HCT116 (cell line): ENCODE measurements around the gene CD34. TPM values are rescaled to one million over a fixed set of nuclear protein-coding genes. Genes with fewer than 3 reads are reported as not detected.
"Not testable (repeated sequence)": the region's sequence is repeated elsewhere in the genome, so short reads cannot be mapped to it uniquely, and the experiment has no call there.

Experiments used
- ATAC-seq: fragments of 200-7000 bp; cut with Tn5 transposase; 2 replicates; pipeline ENCODE4 v1.9.1; 2020; ENCODE audit warnings: mild to moderate bottlenecking, moderate library complexity
- BruUV-seq: library from RNA; stranded (reverse); fragments of 400-500 nt; replicated peaks from 2 replicates; lab custom pipeline; 2021; lab: Mats Ljungman, UMichigan
- CTCF ChIA-PET: fragments of 300-600 bp; sonication (Branson Sonifier 250); formaldehyde crosslinking; loops from one replicate; lab custom pipeline; 2021; ENCODE audit warnings: antibody characterized with exemption; lab: Charles Lee
- POLR2A ChIA-PET: fragments of 300-600, 350-600 bp; sonication (Branson Sonifier 250); formaldehyde crosslinking; loops from one replicate; lab custom pipeline; 2021; ENCODE audit warnings: antibody characterized with exemption; lab: Charles Lee
- RAD21 ChIA-PET, 2 experiments: fragments of 300-600 bp; sonication (Branson Sonifier 250); formaldehyde crosslinking; loops; one replicate each; lab custom pipeline; 2023; ENCODE audit warnings: low total read pairs in 2 of 2; ENCODE audit not compliant: uncharacterized antibody in 2 of 2, unreplicated experiment in 2 of 2, low non-redundant PET in 1 of 2; lab: Charles Lee
- DNase-seq: peaks from one replicate; pipeline ENCODE4 v3.0.0-alpha.2; 2010; ENCODE audit warnings: low read depth, low spot score
- H2AFZ ChIP-seq: fragments of 200-600 bp; shearing (Covaris generic), sonication (generic); 2 replicates; pipeline ENCODE4 v1.6.1; 2017; ENCODE audit warnings: low read depth, mixed run types, mixed read lengths, antibody characterized with exemption, low read length; ENCODE audit not compliant: poor library complexity, severe bottlenecking
- H3K27ac ChIP-seq: 2 replicates; pipeline ENCODE4 v1.5.1; 2012; ENCODE audit warnings: low read depth, low read length
- H3K27me3 ChIP-seq: fragments of 200-600 bp; sonication (generic); 2 replicates; pipeline ENCODE4 v1.6.1; 2016; ENCODE audit warnings: mixed run types, low read length, mixed read lengths; ENCODE audit not compliant: insufficient read depth
- H3K36me3 ChIP-seq, 2 experiments: fragments of 200-500 bp in 1 of 2; fragments of 200-600 bp in 1 of 2; sonication (Bioruptor generic) in 1 of 2; sonication (generic) in 1 of 2; 2 replicates each; pipeline versions ENCODE4 v1.5.1 to v1.6.1; 2014 to 2016; ENCODE audit warnings: low read length in 2 of 2, inconsistent platforms in 1 of 2, mixed read lengths in 1 of 2, mixed run types in 1 of 2; ENCODE audit not compliant: insufficient read depth in 2 of 2, control insufficient read depth in 1 of 2
- H3K4me1 ChIP-seq, 2 experiments: fragments of 200-600 bp in 1 of 2; sonication (generic) in 1 of 2; 2 replicates each; pipeline versions ENCODE4 v1.5.1 to v1.6.1; 2012 to 2017; ENCODE audit warnings: low read length in 2 of 2, inconsistent platforms in 1 of 2, mild to moderate bottlenecking in 1 of 2, mixed read lengths in 1 of 2, mixed run types in 1 of 2, moderate library complexity in 1 of 2; ENCODE audit not compliant: insufficient read depth in 2 of 2, control insufficient read depth in 1 of 2
- H3K4me2 ChIP-seq: fragments of 200-600 bp; sonication (generic); 2 replicates; pipeline ENCODE4 v1.6.1; 2017; ENCODE audit warnings: mixed run types, low read length, mixed read lengths
- H3K4me3 ChIP-seq, 2 experiments: fragments of 200-600 bp in 1 of 2; sonication (generic) in 1 of 2; replicated peaks in 1 of 2; 2 replicates each; pipeline ENCODE4 v1.5.1; 2011 to 2016; ENCODE audit warnings: low read length in 2 of 2, control low read depth in 1 of 2, low read depth in 1 of 2, mild to moderate bottlenecking in 1 of 2, mixed read lengths in 1 of 2, mixed run types in 1 of 2
- H3K79me2 ChIP-seq: fragments of 200-600 bp; sonication (generic); 2 replicates; pipeline ENCODE4 v1.6.1; 2017; ENCODE audit warnings: mild to moderate bottlenecking, mixed run types, low read length, moderate library complexity, mixed read lengths; ENCODE audit not compliant: insufficient read depth
- H3K9ac ChIP-seq: fragments of 200-600 bp; sonication (generic); 2 replicates; pipeline ENCODE4 v1.6.1; 2016; ENCODE audit warnings: low read length, mixed read lengths
- H3K9me2 ChIP-seq: fragments of 200-600 bp; sonication (generic), shearing (Covaris generic); 2 replicates; pipeline ENCODE4 v1.6.1; 2017; ENCODE audit warnings: mixed run types, mild to moderate bottlenecking, moderate library complexity; ENCODE audit not compliant: insufficient read depth
- H3K9me3 ChIP-seq, 2 experiments: fragments of 200-500 bp in 1 of 2; fragments of 200-600 bp in 1 of 2; sonication (Bioruptor generic) in 1 of 2; sonication (generic) in 1 of 2; 2 replicates each; pipeline ENCODE4 v1.6.1; 2014 to 2017; ENCODE audit warnings: low read length in 2 of 2, mixed read lengths in 2 of 2, inconsistent platforms in 1 of 2, low read depth in 1 of 2, mild to moderate bottlenecking in 1 of 2, mixed run types in 1 of 2, moderate library complexity in 1 of 2; ENCODE audit not compliant: control insufficient read depth in 1 of 2, insufficient read depth in 1 of 2
- H4K20me1 ChIP-seq: fragments of 200-600 bp; sonication (generic), shearing (Covaris generic); 2 replicates; pipeline ENCODE4 v1.6.1; 2017; ENCODE audit warnings: mixed run types, mild to moderate bottlenecking, moderate library complexity; ENCODE audit not compliant: insufficient read depth
- EGR1 ChIP-seq: IDR thresholded peaks from 2 replicates; pipeline ENCODE4 v1.6.1; 2012; ENCODE audit warnings: low read depth
- ELF1 ChIP-seq: IDR thresholded peaks from 2 replicates; pipeline ENCODE4 v1.6.1; 2012; ENCODE audit warnings: low read depth, borderline replicate concordance
- EZH2 ChIP-seq: fragments of 200-600 bp; sonication (generic); IDR thresholded peaks from 2 replicates; pipeline ENCODE4 v1.6.1; 2017; ENCODE audit warnings: antibody characterized with exemption, mixed run types
- EZH2phosphoT487 ChIP-seq: fragments of 200-600 bp; IDR thresholded peaks from 2 replicates; pipeline ENCODE4 v1.6.1; 2018; ENCODE audit warnings: antibody characterized with exemption, borderline replicate concordance
- FOSL1 ChIP-seq: IDR thresholded peaks from 2 replicates; pipeline ENCODE4 v1.6.1; 2012; ENCODE audit warnings: low read depth
- POLR2A ChIP-seq: IDR thresholded peaks from 2 replicates; pipeline ENCODE4 v1.7.0; 2011; ENCODE audit warnings: borderline replicate concordance; ENCODE audit not compliant: insufficient read depth, insufficient read length; ENCODE audit errors: extremely low read depth
- POLR2AphosphoS5 ChIP-seq: IDR thresholded peaks from 2 replicates; pipeline ENCODE4 v1.6.1; 2011; ENCODE audit warnings: mild to moderate bottlenecking, low read depth, low read length, moderate library complexity
- SRF ChIP-seq: IDR thresholded peaks from 2 replicates; pipeline ENCODE4 v1.6.1; 2012; ENCODE audit warnings: low read depth
- TCF7L2 ChIP-seq: IDR thresholded peaks from 2 replicates; pipeline ENCODE4 v1.7.0; 2011; ENCODE audit warnings: borderline replicate concordance, inconsistent platforms; ENCODE audit not compliant: insufficient read depth, insufficient read length; ENCODE audit errors: extremely low read depth
- YY1 ChIP-seq: IDR thresholded peaks from 2 replicates; pipeline ENCODE4 v1.6.1; 2011; ENCODE audit warnings: low read length, low read depth, moderate library complexity, mild to moderate bottlenecking; ENCODE audit not compliant: insufficient replicate concordance; ENCODE audit errors: extremely low read depth
- ZFX ChIP-seq: fragments of 450-650 bp; IDR thresholded peaks from 2 replicates; pipeline ENCODE4 v1.6.1; 2017
- ZNF274 ChIP-seq: fragments of 200-500 bp; sonication (Bioruptor generic); IDR thresholded peaks from 2 replicates; pipeline ENCODE4 v1.6.1; 2014; ENCODE audit warnings: mild to moderate bottlenecking, low read depth, low read length, inconsistent platforms
- intact Hi-C: fragments of 100-400 bp; cut with micrococcal nuclease; formaldehyde crosslinking; loops from 2 replicates; pipeline ENCODE4 v1.10.0; 2022
- total RNA-seq: library from RNA; stranded (reverse); gene quantifications from one replicate; pipeline ENCODE4 v1.2.1, GENCODE V29; 2021; ENCODE audit not compliant: unreplicated experiment
- TF ChIP-seq, protein P1 (sequence below): IDR thresholded peaks from 2 replicates; pipeline ENCODE4 v1.6.1; 2012
- TF ChIP-seq, protein P2 (sequence below), 3 experiments: fragments of 200-600 bp in 1 of 3; sonication (generic) in 1 of 3; IDR thresholded peaks in 2 of 3; conservative IDR thresholded peaks in 1 of 3; 2 replicates each; pipeline ENCODE4 v1.5.1; 2012 to 2017; ENCODE audit warnings: low read depth in 2 of 3, low read length in 2 of 3, antibody characterized with exemption in 1 of 3, borderline replicate concordance in 1 of 3, control low read depth in 1 of 3, mild to moderate bottlenecking in 1 of 3, mixed read lengths in 1 of 3, mixed run types in 1 of 3, moderate library complexity in 1 of 3; ENCODE audit not compliant: insufficient read depth in 1 of 3
- TF ChIP-seq, protein P3 (sequence below): IDR thresholded peaks from 2 replicates; pipeline ENCODE4 v1.6.1; 2012

The CD34 gene
- total RNA-seq, 1 experiment from 2014 or later, result 0.07 TPM

DNA sequence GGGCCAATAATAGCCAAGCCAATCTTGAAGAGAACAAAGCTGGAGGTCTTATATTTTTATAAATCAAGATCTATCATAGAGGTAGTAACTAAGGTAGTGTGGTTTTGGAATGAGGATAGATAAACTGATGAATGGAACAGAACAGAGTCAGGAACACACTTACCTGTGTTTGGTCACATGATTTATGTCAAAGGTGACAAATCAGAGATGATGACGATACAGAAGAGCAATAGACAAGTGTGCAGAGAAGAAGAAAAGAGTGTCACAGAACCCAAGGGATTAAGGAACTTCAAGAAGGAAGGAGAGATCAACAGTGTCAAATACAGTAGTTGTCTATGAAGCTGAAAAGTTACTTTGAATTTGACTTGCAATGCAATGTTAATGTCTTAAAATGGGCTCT, 16.1 kb upstream of the CD34 start:
- no TSS peak for BruUV-seq

DNA sequence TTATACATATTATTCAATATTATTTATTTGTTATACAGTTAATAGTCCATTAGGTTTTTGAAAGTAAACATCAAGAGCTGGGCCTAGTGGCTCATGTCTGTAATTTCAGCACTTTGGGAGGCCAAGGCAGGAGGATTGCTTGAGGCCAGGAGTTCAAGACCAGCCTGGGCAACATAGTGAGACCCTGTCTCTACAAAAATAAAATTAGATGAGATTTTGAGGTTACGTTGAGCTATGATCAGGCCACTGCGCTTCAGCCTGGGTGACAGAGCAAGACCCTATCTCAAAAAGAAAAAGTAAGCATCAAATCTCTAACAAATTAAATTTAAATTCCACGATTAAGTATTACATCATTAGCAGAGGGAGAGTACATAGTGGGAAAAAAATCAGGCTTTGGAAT, 15.0 kb upstream of the CD34 start:
- H3K79me2 ChIP-seq, H4K20me1 ChIP-seq, H3K9me3 ChIP-seq, ATAC-seq, RAD21 ChIA-PET, H3K27me3 ChIP-seq, H2AFZ ChIP-seq, H3K4me3 ChIP-seq, H3K9ac ChIP-seq, H3K4me1 ChIP-seq, H3K4me2 ChIP-seq, DNase-seq, BruUV-seq, H3K36me3 ChIP-seq, H3K27ac ChIP-seq, POLR2A ChIA-PET, intact Hi-C loops, H3K9me2 ChIP-seq: not testable (repeated sequence)
- CTCF ChIA-PET, result interaction anchor here (1.2 kb wide), 1 partner anchor 41 kb away, joined by 3 read pairs; no protein-coding TSS in a partner anchor

More for the DNA sequence above, 16.1 kb upstream of the CD34 start:
- Histone ChIP-seq H3K4me1 (no peaks in the 10 kb centered on the region), H4K20me1 (no peaks in the 10 kb centered on the region), H3K27ac (no peak overlapping the region), H3K27me3 (no peaks in the 10 kb centered on the region), H3K4me2 (no peak overlapping the region), H3K36me3 (no peaks in the 10 kb centered on the region), H2AFZ (no peak overlapping the region), H3K9me3 (no peaks in the 10 kb centered on the region), H3K4me3 (no peak overlapping the region), H3K9ac (no peak overlapping the region), H3K79me2 (no peaks in the 10 kb centered on the region), H3K9me2 (no peaks in the 10 kb centered on the region)
- DNase-seq, result no peak
- ChIA-PET POLR2A (no interaction called here), CTCF (interaction anchor here (1.3 kb wide), 1 partner anchor 30 kb away, joined by 3 read pairs; no protein-coding TSS in a partner anchor), RAD21 (no interaction called here)
- no peak for ATAC-seq
- no peak for TF ChIP-seq ELF1
- TF ChIP-seq EZH2, result no peak
- TF ChIP-seq, protein P1, sequence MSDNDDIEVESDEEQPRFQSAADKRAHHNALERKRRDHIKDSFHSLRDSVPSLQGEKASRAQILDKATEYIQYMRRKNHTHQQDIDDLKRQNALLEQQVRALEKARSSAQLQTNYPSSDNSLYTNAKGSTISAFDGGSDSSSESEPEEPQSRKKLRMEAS, result no peak
- TF ChIP-seq YY1, result no peak
- TF ChIP-seq, protein P2, sequence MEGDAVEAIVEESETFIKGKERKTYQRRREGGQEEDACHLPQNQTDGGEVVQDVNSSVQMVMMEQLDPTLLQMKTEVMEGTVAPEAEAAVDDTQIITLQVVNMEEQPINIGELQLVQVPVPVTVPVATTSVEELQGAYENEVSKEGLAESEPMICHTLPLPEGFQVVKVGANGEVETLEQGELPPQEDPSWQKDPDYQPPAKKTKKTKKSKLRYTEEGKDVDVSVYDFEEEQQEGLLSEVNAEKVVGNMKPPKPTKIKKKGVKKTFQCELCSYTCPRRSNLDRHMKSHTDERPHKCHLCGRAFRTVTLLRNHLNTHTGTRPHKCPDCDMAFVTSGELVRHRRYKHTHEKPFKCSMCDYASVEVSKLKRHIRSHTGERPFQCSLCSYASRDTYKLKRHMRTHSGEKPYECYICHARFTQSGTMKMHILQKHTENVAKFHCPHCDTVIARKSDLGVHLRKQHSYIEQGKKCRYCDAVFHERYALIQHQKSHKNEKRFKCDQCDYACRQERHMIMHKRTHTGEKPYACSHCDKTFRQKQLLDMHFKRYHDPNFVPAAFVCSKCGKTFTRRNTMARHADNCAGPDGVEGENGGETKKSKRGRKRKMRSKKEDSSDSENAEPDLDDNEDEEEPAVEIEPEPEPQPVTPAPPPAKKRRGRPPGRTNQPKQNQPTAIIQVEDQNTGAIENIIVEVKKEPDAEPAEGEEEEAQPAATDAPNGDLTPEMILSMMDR (IDR thresholded peaks at IDR 0.05 in 2 of 3, conservative IDR thresholded peaks at IDR 0.05 in 1 of 3; ENCODE audit: borderline replicate concordance in 1 of 3, insufficient read depth in 1 of 3, low read depth in 2 of 3, low read length in 2 of 3), result no peak
- TF ChIP-seq FOSL1, result no peak
- no peak for TF ChIP-seq TCF7L2
- TF ChIP-seq POLR2A, result no peak
- TF ChIP-seq, protein P3, sequence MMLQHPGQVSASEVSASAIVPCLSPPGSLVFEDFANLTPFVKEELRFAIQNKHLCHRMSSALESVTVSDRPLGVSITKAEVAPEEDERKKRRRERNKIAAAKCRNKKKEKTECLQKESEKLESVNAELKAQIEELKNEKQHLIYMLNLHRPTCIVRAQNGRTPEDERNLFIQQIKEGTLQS, result no peak
- TF ChIP-seq POLR2AphosphoS5, result no peak
- no peak for TF ChIP-seq ZFX
- TF ChIP-seq SRF, result no peak
- TF ChIP-seq EGR1, result no peak
- TF ChIP-seq ZNF274, result no peak
- no peak for TF ChIP-seq EZH2phosphoT487
- intact Hi-C loops, result no loop called here
